Activated CD4-positive, alpha-beta memory T cell treated with anti-CD3 and anti-CD28 coated beads for 36 hours (primary cell): ENCODE data around the gene SPDYE2B. TPM values are rescaled to one million over a fixed set of nuclear protein-coding genes. Genes with fewer than 3 reads are reported as not detected.
"Not testable (repeated sequence)": the region's sequence is repeated elsewhere in the genome, so short reads cannot be mapped to it uniquely, and the experiment has no call there.

Source experiments
- CTCF ChIA-PET: fragments of 350-600 bp; sonication (Branson Sonifier 250); formaldehyde crosslinking; loops from one replicate; lab custom pipeline; 2021; ENCODE audit warnings: antibody characterized with exemption, inconsistent platforms; lab: Charles Lee
- POLR2A ChIA-PET: fragments of 350-600 bp; sonication (Branson Sonifier 250); formaldehyde crosslinking; loops from one replicate; lab custom pipeline; 2021; ENCODE audit warnings: antibody characterized with exemption; lab: Charles Lee
- DNase-seq: peaks from one replicate; pipeline ENCODE4 v3.0.0-alpha.2; 2020
- H3K27ac Mint-ChIP-seq: one replicate; pipeline ENCODE4 v1.8.0; 2021; ENCODE audit warnings: mixed read lengths
- H3K27me3 Mint-ChIP-seq: one replicate; pipeline ENCODE4 v1.8.0; 2021; ENCODE audit warnings: mixed read lengths
- H3K36me3 Mint-ChIP-seq: one replicate; pipeline ENCODE4 v1.8.0; 2021; ENCODE audit warnings: mixed read lengths
- H3K4me1 Mint-ChIP-seq: one replicate; pipeline ENCODE4 v1.8.0; 2021; ENCODE audit warnings: low read depth, mixed read lengths
- H3K4me3 Mint-ChIP-seq: one replicate; pipeline ENCODE4 v1.8.0; 2021; ENCODE audit warnings: mild to moderate bottlenecking, mixed read lengths
- H3K9me3 Mint-ChIP-seq: one replicate; pipeline ENCODE4 v1.8.0; 2021; ENCODE audit warnings: mixed read lengths
- intact Hi-C: fragments of 100-400 bp; cut with micrococcal nuclease; formaldehyde crosslinking; loops from one replicate; pipeline ENCODE4 v1.15.1; 2023
- total RNA-seq, 2 experiments: library from RNA; stranded (reverse); gene quantifications; one replicate each; pipeline ENCODE4 v1.2.3, GENCODE V29; 2021

Gene SPDYE2B
- total RNA-seq, 2 experiments from 2014 or later, result not detected

- CTCF ChIA-PET, H3K36me3 Mint-ChIP-seq, intact Hi-C loops, DNase-seq, H3K4me3 Mint-ChIP-seq, POLR2A ChIA-PET, H3K9me3 Mint-ChIP-seq, H3K4me1 Mint-ChIP-seq, H3K27me3 Mint-ChIP-seq, H3K27ac Mint-ChIP-seq: not testable (repeated sequence)
Observed at GRCh38 chr7:102695033-102695552, 45.0 kb downstream of the SPDYE2B start.

- CTCF ChIA-PET, H3K4me3 Mint-ChIP-seq, H3K4me1 Mint-ChIP-seq, H3K9me3 Mint-ChIP-seq, H3K27me3 Mint-ChIP-seq, H3K27ac Mint-ChIP-seq, intact Hi-C loops, POLR2A ChIA-PET, DNase-seq, H3K36me3 Mint-ChIP-seq: not testable (repeated sequence)
Observed at GRCh38 chr7:102696009-102696408, 45.9 kb downstream of the SPDYE2B start.

- not testable (repeated sequence) for DNase-seq, H3K27ac Mint-ChIP-seq, H3K36me3 Mint-ChIP-seq
Observed at GRCh38 chr7:102697642-102698512, 47.8 kb downstream of the SPDYE2B start.

GRCh38 chr7:102698962-102699750 is 49.0 kb downstream of the SPDYE2B start:
- H3K4me3 Mint-ChIP-seq, H3K27me3 Mint-ChIP-seq: not testable (repeated sequence)

More at GRCh38 chr7:102697642-102698512, 47.8 kb downstream of the SPDYE2B start:
- H3K9me3 Mint-ChIP-seq, H3K27me3 Mint-ChIP-seq, H3K4me1 Mint-ChIP-seq, POLR2A ChIA-PET, CTCF ChIA-PET, H3K4me3 Mint-ChIP-seq, intact Hi-C loops: not testable (repeated sequence)

More at GRCh38 chr7:102698962-102699750, 49.0 kb downstream of the SPDYE2B start:
- DNase-seq, CTCF ChIA-PET, intact Hi-C loops, H3K27ac Mint-ChIP-seq, H3K9me3 Mint-ChIP-seq, H3K36me3 Mint-ChIP-seq, POLR2A ChIA-PET, H3K4me1 Mint-ChIP-seq: not testable (repeated sequence)

Other genes starting within 250 kb of the SPDYE2B start
- 10 to 100 TPM; 28.7 to 31.5 TPM for gene ORAI2, start 216.7 kb upstream of the SPDYE2B start, total RNA-seq
- gene ALKBH4, start 185.5 kb upstream of the SPDYE2B start, total RNA-seq, result 1 to 10 TPM; 7.7 to 7.8 TPM
- gene LRWD1, start 185.3 kb upstream of the SPDYE2B start, total RNA-seq, result 10 to 100 TPM; 16.4 to 20.0 TPM
- 10 to 100 TPM; 44.4 to 44.7 TPM for gene POLR2J, start 171.4 kb upstream of the SPDYE2B start, total RNA-seq
- gene RASA4B, start 132.5 kb upstream of the SPDYE2B start, total RNA-seq, result 10 to 100 TPM; 10.2 to 10.4 TPM
- 1 to 10 TPM; 5.8 to 8.2 TPM for gene UPK3BL2, start 106.6 kb upstream of the SPDYE2B start, total RNA-seq
- not detected for gene SPDYE2, start 99.1 kb upstream of the SPDYE2B start, total RNA-seq
- gene POLR2J3, start 77.7 kb upstream of the SPDYE2B start, total RNA-seq, result 10 to 100 TPM; 16.6 to 19.2 TPM
- gene RASA4, start 33.6 kb upstream of the SPDYE2B start, total RNA-seq, result 10 to 100 TPM; 25.2 to 26.8 TPM
- gene UPK3BL1, start 7.5 kb upstream of the SPDYE2B start, total RNA-seq, result 1 to 10 TPM; 9.0 to 9.6 TPM
- gene POLR2J2, start 21.3 kb downstream of the SPDYE2B start, total RNA-seq, result 1 to 10 TPM; 4.5 to 5.0 TPM
- 1 to 10 TPM; 4.6 to 7.6 TPM for gene FAM185A, start 98.7 kb downstream of the SPDYE2B start, total RNA-seq